HG03558 (cell line): Measurements from ENCODE around the gene LRRK1.

ENCODE experiments used
- ATAC-seq: cut with Tn5 transposase; IDR thresholded peaks from one replicate; pipeline ENCODE4 v1.9.1; 2021; ENCODE audit warnings: moderate number of reproducible peaks; ENCODE audit not compliant: unreplicated experiment; ENCODE audit errors: extremely low read depth

LRRK1 gene

DNA sequence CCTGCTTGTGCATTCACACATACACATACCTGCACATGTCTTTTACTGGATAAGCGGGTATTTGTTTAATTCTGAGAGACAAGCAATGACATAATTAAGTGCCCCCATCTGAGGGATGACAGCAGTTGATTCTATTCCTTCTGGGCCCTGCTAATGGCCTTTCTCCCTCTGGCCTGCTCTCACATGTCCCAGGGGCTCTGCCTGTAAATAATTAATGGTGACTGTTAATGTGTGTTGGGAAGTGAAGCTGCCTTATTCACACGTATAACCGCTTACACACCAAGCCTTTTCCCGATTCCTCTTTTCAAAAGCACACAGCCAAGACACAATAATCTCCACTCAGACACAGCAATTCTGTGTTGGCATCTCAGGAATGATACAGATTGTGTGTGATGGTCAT is 47.8 kb downstream of the LRRK1 start:
- ATAC-seq: no peak

DNA sequence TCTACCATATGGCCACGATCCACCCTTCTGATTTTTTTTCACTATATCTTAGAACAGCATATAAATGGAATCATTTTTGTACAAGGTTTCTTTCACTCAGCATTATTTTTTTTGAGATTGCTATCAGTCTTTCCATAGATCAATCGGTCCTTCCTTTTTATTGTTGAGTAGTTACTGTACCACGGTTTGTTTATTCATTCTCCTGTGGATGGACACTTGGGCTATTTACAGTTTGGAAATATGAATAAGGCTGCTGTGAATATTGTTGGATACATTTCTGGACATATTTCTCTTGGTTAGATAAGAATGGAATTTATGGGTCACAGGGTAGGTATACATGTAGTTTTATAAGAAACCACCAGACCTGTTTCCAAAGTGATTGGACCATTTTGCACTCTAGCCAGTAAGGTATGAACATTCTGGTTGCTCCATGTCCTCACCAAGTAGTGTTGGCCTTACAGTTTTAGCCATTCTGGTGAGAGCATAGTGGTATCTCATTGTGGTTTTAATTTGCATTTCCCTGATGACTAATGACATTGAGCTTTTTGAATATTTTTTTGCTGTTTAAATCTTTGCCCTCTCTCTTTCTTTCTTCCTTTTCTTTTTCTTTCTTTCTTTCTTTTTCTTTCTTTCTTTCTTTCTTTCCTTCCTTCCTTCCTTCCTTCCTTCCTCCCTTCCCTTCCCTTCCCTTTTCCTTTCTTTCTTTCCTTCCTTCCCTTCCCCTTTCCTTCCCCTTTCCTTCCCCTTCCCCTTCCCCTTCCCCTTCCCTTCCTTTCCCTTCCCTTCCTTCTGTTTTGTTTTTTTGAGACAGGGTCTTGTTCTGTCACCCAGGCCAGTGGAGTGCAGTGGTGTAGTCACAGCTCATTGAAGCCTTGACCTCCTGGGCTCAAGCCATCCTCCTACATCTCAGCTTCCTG is 49.2 kb downstream of the LRRK1 start:
- ATAC-seq: no peak

DNA sequence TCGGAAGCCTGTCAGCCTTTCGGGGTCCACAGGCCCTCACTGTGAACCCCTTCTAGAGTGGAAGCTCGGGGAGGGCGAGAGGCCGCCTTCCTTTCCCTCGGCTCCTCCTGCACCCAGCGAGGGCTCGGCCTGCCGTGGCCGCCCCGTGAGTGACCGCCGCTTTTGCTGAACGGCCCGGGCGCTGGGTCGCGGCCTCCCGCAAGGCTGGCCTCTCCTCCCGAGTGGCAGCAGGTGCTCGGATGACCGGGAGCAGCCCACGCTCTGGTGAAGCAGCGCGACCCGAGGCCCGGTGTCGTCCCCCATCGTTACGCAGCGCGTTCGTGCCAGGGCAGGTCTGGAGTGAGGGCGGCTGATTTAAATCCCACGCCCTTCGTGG is 53.8 kb downstream of the LRRK1 start:
- ATAC-seq: no peak

DNA sequence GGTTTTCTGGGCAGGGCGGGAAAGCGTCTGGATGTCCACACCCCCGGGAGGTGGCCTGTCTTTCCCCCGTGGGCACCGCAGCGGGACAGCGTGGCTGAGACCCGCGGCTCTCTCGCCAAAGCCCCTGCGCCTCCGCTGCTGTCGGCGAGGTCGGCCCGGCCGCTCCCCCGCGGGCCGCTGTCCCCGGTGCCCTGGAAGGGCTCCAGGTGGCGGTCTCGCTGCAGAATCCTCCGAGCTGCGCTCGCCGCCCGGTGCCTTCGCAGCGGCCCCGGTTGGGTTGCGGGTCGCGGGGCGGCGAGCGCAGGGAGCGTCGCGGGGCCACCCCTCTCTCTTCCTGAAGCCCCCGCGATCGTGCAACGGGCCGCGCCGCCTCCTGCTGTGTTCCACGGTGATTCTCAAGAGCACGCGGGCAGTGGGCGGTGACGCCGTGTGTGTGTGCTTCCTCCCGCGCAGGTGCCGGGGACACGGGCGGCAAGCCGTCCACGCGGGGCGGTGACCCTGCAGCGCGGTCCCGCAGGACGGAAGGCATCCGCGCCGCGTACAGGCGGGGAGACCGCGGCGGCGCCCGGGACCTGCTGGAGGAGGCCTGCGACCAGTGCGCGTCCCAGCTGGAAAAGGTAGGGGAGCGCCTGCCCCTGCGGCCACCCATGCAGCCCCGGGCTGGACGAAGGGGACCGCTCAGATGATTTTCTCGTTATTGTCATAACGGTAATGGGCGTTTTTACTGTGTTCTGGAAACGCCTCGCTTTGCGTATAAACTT is 54.4 kb downstream of the LRRK1 start:
- ATAC-seq: no peak

DNA sequence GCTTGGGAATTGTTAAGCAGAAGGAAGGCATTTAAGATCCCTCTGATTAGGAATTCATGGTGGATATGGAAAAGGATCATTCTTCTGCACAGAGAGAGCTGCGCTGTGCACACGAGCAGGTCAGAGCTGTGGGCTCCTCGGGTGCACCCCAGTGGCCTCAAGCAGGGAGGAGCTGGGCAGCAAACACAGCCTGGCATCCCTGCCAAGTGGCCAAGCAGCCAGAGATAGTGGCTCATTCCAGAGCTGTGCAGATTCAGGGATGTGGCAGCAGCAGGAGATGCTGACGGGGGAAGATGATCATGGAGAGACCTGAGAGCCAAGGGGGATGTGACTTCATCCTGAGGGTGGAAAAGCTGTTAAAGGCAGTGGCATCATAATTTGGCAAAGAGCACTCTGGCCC is 55.9 kb downstream of the LRRK1 start:
- no peak for ATAC-seq

DNA sequence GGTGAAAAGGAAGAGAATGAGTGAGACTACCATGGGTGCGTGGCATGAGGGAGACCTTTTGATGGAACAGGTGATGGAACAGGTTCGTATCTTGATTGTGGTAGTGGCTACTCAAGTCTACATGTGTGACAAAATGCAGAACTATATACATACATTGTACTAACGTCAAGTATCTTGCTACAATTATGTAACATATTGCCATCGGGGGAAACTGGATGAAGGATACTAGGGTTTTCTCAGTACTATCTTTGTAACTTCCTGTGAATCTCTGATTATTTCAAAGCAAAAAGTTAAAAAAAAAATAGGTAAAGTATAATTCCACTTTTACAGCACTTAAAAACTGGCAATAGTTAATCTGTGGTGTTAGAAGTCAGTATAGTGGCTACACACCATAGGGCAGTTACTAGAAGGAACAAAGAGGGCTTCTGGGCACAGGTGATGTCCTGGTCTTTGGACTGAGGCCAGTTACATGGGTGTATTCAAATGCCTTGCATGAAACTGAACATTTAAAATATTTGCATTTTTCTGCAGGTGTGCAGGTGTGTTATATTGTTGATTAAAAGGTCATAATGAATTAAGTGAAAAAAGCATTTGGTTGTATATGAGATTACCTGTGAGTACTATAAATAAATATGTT is 61.4 kb downstream of the LRRK1 start:
- ATAC-seq: no peak

DNA sequence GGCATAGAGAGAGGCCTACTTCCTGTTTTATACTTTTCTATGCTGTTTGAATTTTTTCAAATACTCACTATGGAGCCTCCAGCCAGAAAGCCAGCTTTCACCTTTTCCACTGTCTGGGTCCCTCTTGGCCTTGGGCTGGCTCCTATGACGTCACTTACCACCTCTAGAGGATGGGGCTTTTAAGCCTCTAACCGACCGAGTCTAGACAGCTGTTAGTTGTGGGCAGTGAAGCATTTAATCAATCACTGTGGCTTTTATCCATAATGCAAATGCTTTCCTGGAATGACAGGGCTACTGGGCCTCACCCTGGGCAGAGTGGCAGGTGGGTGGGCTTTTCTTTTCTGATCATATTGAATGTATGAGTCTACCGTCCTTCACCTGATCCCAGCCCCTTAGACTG is 61.9 kb downstream of the LRRK1 start:
- no peak for ATAC-seq

DNA sequence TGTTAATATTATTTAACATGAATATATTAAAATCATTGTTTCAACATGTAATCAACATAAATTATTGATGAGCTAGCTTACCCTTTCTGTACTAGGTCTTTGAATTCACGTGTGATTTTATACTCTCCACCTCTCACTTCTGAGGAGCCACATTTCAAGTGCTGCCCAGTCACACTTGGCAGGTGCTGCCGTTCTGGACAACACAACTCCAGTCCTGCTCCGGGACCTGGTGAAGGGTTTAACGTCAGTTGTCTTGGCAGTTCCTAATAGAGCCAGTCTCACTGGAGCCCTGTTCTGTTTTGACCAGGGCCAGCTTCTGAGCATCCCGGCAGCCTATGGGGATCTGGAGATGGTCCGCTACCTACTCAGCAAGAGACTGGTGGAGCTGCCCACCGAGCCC is 64.1 kb downstream of the LRRK1 start:
- no peak for ATAC-seq

DNA sequence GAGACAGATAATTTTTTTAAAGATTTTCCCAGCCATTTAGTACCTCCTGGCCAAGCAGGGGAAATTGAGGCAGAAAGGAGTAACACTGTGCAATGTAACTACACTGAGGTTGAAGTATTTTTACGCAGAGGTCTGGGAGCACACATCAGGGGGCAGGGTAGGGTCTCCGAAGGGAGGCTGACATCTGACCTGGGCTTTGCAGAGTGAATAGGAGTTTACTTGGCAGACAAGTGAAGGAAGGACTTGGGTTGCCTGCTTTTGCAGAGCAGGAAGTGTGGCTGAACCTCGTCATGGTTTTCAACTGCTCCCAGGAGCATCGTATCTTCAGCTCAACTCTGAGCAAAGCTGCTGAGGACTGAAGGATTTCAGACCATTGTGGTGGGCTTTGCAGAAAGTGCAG is 66.2 kb downstream of the LRRK1 start:
- ATAC-seq: no peak

DNA sequence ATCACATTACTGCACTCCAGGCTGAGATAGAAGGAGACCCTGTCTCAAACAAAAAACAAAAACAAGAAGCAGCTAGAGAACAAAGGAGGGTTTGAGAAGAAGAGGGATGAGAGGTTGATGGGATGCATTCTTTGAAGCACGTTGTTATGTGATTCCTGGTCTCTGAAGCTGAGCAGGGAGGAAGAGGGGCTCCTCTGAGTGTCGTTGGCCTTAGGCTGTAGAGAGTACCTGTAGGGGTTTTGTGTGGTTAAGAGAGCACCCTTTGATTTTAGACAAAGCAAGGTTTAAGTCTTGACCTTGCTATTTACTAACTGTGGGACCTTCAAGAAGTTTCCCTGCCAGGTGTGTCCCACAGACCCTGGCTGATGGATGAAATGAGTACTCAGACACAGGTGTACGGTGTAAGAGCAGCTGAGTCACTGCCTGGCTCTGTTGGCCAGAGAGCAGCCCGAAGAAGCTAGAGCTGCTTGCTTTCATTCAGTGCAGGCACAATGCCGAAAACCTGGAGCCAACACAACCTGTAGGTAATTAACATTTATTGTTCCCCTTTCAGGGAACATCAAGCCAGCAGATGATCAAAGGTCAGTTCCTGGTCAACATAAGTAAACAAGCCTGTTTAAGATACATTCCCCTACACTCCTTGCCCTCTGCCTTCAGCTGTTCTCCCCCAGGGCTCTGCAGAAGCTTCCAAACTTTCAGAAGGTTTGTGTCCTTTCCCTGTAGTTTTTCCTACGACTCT is 67.2 kb downstream of the LRRK1 start:
- ATAC-seq: no peak

DNA sequence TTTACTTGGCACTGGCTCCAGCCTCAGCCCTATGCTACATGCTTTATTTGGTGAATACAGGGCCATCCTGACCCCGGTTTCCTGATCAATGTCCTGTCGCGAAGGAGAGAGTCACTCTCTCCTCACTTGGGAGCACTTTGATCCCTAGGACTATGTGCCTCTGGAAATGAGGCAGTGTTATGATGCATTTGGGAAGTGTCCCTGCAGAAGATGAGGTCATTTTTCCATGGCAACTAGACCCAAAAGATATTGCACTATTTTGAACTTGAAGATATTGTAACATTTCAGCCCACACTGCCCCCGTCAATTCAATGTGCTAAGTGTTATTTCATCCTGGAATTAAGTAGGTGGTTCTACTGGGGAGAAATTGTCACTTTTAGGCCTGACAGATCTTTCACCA is 68.0 kb downstream of the LRRK1 start:
- no peak for ATAC-seq

DNA sequence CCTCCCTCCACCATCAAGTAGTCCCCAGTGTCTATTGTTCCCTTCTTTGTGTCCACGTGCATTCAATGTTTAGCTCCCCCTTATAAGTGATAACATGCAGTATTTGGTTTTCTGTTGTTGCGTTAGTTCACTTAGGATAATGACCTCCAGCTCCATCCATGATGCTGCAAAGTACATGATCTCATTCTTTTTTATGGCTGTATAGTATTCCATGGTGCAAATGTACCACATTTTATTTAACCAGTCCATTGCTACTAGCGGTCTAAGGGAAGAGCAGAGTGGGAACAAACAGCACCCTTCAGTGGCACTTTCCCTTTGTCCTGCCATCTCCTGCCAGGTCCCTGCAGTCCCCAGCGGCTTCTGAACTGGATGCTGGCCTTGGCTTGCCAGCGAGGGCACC is 69.1 kb downstream of the LRRK1 start:
- no peak for ATAC-seq

DNA sequence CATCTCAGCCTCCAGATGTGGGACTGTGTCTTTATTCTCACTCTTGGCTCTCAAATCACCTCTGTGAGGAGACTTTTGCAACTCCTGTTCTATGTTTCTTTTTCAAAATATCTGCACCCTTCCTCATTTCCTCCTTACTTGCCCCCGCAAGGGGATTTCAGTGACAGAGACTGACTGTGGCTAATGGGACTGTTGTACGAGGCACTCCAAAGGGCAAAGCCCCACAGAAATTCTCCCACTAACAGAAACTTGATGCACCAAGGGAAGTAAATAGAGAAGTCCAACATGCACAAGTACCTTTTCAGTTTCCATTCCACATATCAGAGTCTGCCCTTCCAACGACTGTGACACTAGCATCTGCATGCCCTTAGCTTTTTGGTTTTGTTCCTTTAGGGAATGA is 69.7 kb downstream of the LRRK1 start:
- ATAC-seq: no peak

DNA sequence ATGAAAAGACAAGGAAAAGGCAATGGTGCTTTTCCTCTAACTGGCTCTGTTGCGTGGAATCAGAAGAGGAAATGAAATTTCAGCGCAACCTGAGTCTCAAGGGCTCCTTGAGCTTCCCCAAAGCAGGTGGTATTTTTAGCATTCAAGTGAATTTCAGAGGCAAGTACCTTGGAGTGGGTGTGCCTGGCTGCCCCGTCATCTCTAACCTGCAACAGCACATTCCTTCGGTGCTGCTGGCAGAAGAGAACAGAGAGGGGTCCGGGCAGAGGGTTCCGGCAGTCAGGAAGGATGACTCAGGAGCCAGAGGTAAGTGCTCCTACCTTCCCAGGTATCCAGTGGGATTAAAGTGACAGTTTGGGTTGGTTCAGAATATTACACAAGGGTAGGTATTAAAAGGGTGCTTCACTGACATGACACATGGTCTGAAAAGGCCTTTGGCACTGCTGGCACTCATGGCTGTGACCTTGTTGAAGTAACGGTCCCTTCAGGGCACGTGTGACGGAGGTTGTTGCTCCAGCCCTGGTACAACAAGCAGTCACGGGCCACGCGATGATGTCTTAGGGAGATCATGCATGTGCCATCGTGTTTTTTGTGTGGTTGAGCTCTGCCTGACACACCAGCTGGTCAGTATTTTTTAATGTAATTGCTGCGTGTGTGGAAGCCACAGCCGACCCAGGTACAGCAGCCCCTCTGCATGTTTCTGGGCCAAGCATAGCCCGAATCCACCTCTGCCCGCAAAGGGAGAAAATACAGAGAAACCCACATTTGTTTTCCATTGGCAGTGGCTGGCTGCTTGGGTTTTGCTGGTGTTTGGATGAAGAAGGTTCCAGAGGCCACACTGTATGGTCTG is 75.7 kb downstream of the LRRK1 start:
- no peak for ATAC-seq

DNA sequence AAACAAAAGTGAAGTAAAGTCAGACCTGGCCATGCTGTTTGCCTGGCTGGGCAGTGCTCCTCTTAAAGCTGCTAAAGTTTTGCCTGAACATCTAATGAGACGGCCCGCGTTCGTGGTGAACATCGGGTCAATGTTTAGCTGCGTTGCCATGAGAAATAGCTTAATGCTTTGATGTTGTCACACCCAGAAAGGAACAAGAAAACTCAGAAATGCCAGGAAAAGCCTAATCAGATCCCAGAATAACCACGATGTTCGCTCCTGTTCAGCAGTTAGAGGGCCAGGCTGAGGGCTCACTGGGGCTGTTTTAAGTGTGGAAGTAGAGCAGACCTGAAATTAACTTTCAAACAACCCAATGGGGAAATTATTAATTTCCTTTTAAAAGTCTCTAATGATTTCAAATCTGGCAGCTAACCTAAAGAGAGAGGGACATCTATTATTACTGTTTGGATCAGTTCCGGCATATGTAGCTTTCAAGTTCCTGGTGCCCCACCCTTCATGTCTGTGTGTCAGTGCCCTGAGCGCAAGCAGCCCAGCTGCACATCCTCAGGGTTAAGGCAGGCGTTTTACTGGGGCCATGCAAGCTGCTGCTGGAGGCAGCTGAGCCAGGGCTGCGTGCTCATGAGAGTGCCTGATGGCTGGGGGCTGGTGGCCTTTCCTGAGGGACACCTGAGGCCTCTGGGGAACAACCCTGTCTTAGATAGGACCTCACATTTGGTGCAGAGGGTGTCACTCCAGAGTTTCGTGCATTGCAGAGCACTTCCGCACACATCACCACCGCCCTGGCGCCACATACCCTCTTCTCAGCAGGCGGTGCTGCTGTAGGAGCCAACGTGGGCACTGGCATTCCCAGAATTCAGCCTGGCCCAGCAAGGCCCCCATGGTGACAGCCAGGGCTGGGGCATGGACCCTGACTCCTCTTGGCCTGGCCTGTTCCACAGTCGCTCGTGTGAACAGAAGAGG is 76.6 kb downstream of the LRRK1 start:
- ATAC-seq: no peak

DNA sequence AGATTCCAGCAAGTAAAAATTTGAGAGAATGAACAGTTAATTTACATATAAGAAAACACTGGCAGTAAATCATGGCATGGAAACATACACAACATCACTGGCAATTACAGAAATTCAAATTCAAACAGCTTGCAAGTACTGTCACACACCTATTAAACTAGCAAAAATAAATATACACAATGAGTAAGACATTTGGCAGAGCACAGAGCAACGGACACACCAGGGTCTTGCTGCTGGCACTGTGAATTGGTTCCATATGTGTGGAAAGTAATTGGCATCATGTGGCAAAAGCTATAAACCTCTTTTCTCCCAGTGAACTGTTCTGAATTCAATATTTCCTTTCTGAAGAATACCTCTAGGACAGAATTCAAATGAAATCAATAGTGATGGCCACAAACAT is 78.3 kb downstream of the LRRK1 start:
- no peak for ATAC-seq

DNA sequence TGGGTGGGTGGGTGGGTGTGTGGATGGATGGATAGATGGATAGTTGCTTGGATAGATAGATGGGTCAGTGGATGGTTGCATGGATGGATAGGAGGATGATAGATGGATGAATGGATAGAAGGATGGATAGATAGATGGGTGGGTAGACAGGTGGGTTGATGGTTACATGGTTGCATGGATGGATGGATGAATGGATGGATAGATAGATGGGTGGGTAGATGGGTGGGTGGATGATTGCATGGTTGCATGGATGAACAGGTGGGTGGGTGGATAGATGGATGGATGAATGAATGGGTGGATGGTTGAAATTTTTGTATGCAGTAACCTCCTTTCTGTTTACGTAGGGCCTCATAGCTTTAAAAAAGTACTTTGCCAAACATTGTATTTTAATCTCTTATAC is 79.5 kb downstream of the LRRK1 start:
- ATAC-seq: no peak

DNA sequence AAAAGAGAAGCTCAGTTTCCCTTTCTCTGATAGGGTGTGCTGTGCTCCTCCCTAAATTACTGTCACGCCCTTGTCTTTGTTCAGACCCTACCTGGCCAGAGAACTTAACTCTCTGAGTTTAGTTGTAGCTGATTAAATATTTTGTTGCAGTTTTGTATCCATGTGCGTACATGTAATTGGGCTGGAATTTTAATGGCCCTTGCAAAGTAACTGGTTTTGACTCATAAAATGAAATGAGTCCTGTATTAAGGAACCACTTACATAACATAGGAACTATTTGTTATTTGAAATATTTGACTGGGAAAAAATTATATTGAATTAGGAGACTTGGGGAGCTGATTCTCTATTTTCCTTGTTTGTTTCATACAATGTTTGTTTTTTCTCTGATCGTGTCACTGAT is 80.2 kb downstream of the LRRK1 start:
- ATAC-seq: no peak

DNA sequence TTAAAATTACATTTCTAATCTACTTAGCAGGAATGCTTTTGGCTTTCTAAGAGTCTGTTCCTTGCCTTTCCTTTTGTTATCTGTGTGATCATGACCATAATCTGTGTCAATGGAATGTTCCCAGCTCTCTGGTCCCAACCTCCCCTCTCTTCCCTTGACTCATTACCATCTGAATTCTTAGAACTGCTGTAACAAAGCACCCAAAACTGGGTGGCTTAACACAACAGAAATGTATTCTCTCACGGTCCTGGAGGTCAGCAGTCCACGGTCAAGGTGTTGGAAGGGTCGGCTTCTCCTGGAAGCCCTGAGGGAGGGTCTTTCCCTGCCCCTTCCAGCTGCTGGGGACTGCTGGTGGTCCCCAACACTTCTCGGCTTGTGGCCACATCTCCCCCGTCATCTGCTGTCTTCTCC is 81.1 kb downstream of the LRRK1 start:
- no peak for ATAC-seq
